Measurements from ENCODE around the gene CHST8.

- TF ChIP-seq, protein P1, sequence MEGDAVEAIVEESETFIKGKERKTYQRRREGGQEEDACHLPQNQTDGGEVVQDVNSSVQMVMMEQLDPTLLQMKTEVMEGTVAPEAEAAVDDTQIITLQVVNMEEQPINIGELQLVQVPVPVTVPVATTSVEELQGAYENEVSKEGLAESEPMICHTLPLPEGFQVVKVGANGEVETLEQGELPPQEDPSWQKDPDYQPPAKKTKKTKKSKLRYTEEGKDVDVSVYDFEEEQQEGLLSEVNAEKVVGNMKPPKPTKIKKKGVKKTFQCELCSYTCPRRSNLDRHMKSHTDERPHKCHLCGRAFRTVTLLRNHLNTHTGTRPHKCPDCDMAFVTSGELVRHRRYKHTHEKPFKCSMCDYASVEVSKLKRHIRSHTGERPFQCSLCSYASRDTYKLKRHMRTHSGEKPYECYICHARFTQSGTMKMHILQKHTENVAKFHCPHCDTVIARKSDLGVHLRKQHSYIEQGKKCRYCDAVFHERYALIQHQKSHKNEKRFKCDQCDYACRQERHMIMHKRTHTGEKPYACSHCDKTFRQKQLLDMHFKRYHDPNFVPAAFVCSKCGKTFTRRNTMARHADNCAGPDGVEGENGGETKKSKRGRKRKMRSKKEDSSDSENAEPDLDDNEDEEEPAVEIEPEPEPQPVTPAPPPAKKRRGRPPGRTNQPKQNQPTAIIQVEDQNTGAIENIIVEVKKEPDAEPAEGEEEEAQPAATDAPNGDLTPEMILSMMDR (IDR thresholded peaks at IDR 0.05; ENCODE audit: low read length), result no peak
- TF ChIP-seq EZH2 (optimal IDR thresholded peaks at IDR 0.05; ENCODE audit: low read depth, low read length) (no peak), EZH2phosphoT487 (IDR thresholded peaks at IDR 0.05; ENCODE audit: low read length) (no peak)
Observed at GRCh38 chr19:33673258-33673875, 51.6 kb downstream of the CHST8 start.
